Measurements from ENCODE around the gene TCF19.

DNA sequence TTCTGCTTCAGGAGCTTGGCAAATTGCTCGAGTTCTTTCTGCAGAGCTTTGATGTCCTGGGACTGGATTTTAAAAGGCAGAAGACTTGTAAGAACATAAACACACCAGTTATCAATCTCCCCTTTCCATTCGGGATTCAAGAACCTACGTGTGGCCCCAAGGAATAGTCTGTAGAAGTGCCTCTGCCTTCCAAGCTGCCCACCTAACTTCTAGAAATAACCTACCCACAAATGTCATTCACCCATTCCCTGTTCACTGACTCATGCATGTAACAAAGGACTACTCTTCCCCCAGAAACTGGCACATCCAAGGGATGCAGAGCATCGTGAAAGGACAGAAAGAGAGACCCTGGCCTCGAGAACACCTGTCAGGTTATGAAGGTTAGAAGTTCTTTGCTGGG lies 7.6 kb downstream of the TCF19 start:
- TF ChIP-seq, protein P1, sequence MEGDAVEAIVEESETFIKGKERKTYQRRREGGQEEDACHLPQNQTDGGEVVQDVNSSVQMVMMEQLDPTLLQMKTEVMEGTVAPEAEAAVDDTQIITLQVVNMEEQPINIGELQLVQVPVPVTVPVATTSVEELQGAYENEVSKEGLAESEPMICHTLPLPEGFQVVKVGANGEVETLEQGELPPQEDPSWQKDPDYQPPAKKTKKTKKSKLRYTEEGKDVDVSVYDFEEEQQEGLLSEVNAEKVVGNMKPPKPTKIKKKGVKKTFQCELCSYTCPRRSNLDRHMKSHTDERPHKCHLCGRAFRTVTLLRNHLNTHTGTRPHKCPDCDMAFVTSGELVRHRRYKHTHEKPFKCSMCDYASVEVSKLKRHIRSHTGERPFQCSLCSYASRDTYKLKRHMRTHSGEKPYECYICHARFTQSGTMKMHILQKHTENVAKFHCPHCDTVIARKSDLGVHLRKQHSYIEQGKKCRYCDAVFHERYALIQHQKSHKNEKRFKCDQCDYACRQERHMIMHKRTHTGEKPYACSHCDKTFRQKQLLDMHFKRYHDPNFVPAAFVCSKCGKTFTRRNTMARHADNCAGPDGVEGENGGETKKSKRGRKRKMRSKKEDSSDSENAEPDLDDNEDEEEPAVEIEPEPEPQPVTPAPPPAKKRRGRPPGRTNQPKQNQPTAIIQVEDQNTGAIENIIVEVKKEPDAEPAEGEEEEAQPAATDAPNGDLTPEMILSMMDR (IDR thresholded peaks at IDR 0.05): no peak
- TF ChIP-seq POLR2A (IDR thresholded peaks at IDR 0.05): no peak
